Upper lobe of left lung (tissue), 6 donors: ENCODE measurements around the gene GNGT1. TPM values are rescaled to one million over a fixed set of nuclear protein-coding genes. Genes with fewer than 3 reads are reported as not detected.

Experiments
- ATAC-seq, 2 donors: fragments of 200-7000 bp; cut with Tn5 transposase; one replicate each; pipeline ENCODE4 v1.9.1; 2022; ENCODE audit warnings: mild to moderate bottlenecking in 2 of 2, moderate library complexity in 2 of 2; ENCODE audit not compliant: low FRiP score in 2 of 2
- DNase-seq, 2 donors: peaks; one replicate each; pipeline ENCODE4 v3.0.0-alpha.2; 2019 to 2020
- H3K27ac ChIP-seq, 4 donors: fragments of 200-600 bp; sonication (generic); one replicate each; pipeline ENCODE4 v1.5.1; 2016 to 2019
- H3K27me3 ChIP-seq, 4 donors: fragments of 200-600 bp; sonication (generic); one replicate each; pipeline ENCODE4 v1.5.1; 2017 to 2019
- H3K36me3 ChIP-seq, 4 donors: fragments of 200-600 bp; sonication (generic); one replicate each; pipeline ENCODE4 v1.5.1; 2016 to 2019
- H3K4me1 ChIP-seq, 4 donors: fragments of 200-600 bp; sonication (generic); one replicate each; pipeline ENCODE4 v1.5.1; 2018 to 2019
- H3K4me3 ChIP-seq, 4 donors: fragments of 200-600 bp; sonication (generic); one replicate each; pipeline ENCODE4 v1.5.1; 2017 to 2019; ENCODE audit warnings: mild to moderate bottlenecking in 2 of 4, moderate library complexity in 1 of 4
- H3K9me3 ChIP-seq, 4 donors: fragments of 200-600 bp; sonication (generic); one replicate each; pipeline ENCODE4 v1.5.1; 2018 to 2019
- CTCF ChIP-seq, 6 experiments: fragments of 450-650 bp in 4 of 6; fragments of 200-600 bp in 2 of 6; sonication (generic) in 2 of 6; IDR thresholded peaks; one replicate each; pipeline ENCODE4 v1.5.1; 2016 to 2019; ENCODE audit warnings: antibody characterized with exemption in 6 of 6
- EP300 ChIP-seq, 4 donors: sonication (generic); formaldehyde crosslinking; IDR thresholded peaks; one replicate each; pipeline ENCODE4 v1.5.1; 2017; ENCODE audit warnings: antibody characterized with exemption in 4 of 4, control low read depth in 2 of 4
- POLR2A ChIP-seq, 4 donors: fragments of 450-650 bp; IDR thresholded peaks; one replicate each; pipeline ENCODE4 v1.5.1; 2016 to 2017; ENCODE audit warnings: antibody characterized with exemption in 4 of 4, mild to moderate bottlenecking in 2 of 4
- POLR2AphosphoS5 ChIP-seq, 2 donors: sonication (generic); formaldehyde crosslinking; IDR thresholded peaks; one replicate each; pipeline ENCODE4 v1.5.1; 2017; ENCODE audit warnings: antibody characterized with exemption in 2 of 2
- WGBS, 2 donors: methylation state at CpG; one replicate each; pipeline ENCODE4 v1.1.5; 2017 to 2018; 5-methylcytosine and 5-hydroxymethylcytosine counted together
- total RNA-seq, 6 donors: library from RNA; depleted of rRNA in 4 of 6; stranded (reverse); fragments of >200 nt in 4 of 6; gene quantifications; one replicate each; pipeline versions ENCODE4 v1.1.0 to v1.2.1, GENCODE V29; 2016 to 2021
- donor health status: DM: no; HTN: no; CAD: no; lungs with moderate emphysema.
- donor health status: DM: no; HTN: yes; CAD: no; lungs with severe emphysema.

Gene GNGT1
- total RNA-seq, 6 donors from 2014 or later, result not detected

- Histone ChIP-seq H3K4me3 (peak overlapping the region in 3 of 4 donors; percentile 52 to 58 (median 58)), H3K27ac (peak overlapping the region; percentile 8 to 88 (median 82)), H3K27me3 (peaks cover 0 to 5% (median 0%) of the 10 kb centered on the region in 4 donors), H3K36me3 (peaks cover 0 to under 1% (median 0%) of the 10 kb centered on the region in 4 donors), H3K4me1 (peaks cover 3 to 8% (median 5%) of the 10 kb centered on the region in 4 donors), H3K9me3 (no peaks in the 10 kb centered on the region)
- DNase-seq (no peak), ATAC-seq (no peak)
- no peak for TF ChIP-seq EP300 (IDR thresholded peaks at IDR 0.05)
- TF ChIP-seq POLR2A (IDR thresholded peaks at IDR 0.05), result no peak
- no peak for TF ChIP-seq CTCF (IDR thresholded peaks at IDR 0.05)
- no peak for TF ChIP-seq POLR2AphosphoS5 (IDR thresholded peaks at IDR 0.05)
- 45 to 50% methylated on average over 8 of the region's 8 CpGs for WGBS, 2 donors
These were observed 14.8 kb downstream of the GNGT1 start for GRCh38 chr7:93921186-93921585.

- peak; percentile 46 to 94 for DNase-seq
- H3K27me3 ChIP-seq, result peaks cover 0 to 5% (median 0%) of the 10 kb centered on the region in 4 donors
- 2 to 4% methylated on average over 22 to 39 of the region's 39 CpGs for WGBS, 2 donors
- H3K4me1 ChIP-seq, result peaks cover 3 to 8% (median 5%) of the 10 kb centered on the region in 4 donors
- ATAC-seq, result peak; percentile 74 to 93
- H3K9me3 ChIP-seq, result no peaks in the 10 kb centered on the region
- H3K4me3 ChIP-seq, result peak within 1 kb of the TSS; percentile 50 to 58 (median 55)
- peak within 1 kb of the TSS; percentile 76 to 88 (median 86) for H3K27ac ChIP-seq
- H3K36me3 ChIP-seq, result peaks cover 0 to 7% (median 0%) of the 10 kb centered on the region in 4 donors
- TF ChIP-seq POLR2A (IDR thresholded peaks at IDR 0.05) (peak in 1 of 4 donors; percentile 45), POLR2AphosphoS5 (IDR thresholded peaks at IDR 0.05) (peak; percentile 37 to 40), CTCF (IDR thresholded peaks at IDR 0.05) (no peak)
These were observed 15.5 kb downstream of the GNGT1 start, which contains the start of gene GNG11 for GRCh38 chr7:93921607-93922566. TSS of gene GNG11 (plus strand) at chr7:93921735. CDS start at chr7:93922138, 403 bp downstream.

- Histone ChIP-seq H3K9me3 (no peaks in the 10 kb centered on the region), H3K27ac (peak overlapping the region in 3 of 4 donors; percentile 76 to 88 (median 87)), H3K27me3 (peaks cover 0 to 5% (median 0%) of the 10 kb centered on the region in 4 donors), H3K4me3 (peak overlapping the region; percentile 50 to 58 (median 55)), H3K4me1 (peaks cover 3 to 8% (median 5%) of the 10 kb centered on the region in 4 donors), H3K36me3 (peaks cover 0 to 9% (median 0%) of the 10 kb centered on the region in 4 donors)
- WGBS, 2 donors, result 44 to 55% methylated on average over 6 of the region's 6 CpGs
- ATAC-seq (peak in 1 of 2 donors; percentile 57), DNase-seq (no peak)
- TF ChIP-seq POLR2A (IDR thresholded peaks at IDR 0.05), result no peak
- TF ChIP-seq POLR2AphosphoS5 (IDR thresholded peaks at IDR 0.05), result no peak
- no peak for TF ChIP-seq EP300 (IDR thresholded peaks at IDR 0.05)
- TF ChIP-seq CTCF (IDR thresholded peaks at IDR 0.05), result no peak
These were observed 16.9 kb downstream of the GNGT1 start for GRCh38 chr7:93923296-93923695.

- Histone ChIP-seq H3K27ac (peak overlapping the region in 2 of 4 donors; percentile 87 to 88), H3K4me3 (peak overlapping the region; percentile 50 to 58 (median 55)), H3K4me1 (peaks cover 3 to 8% (median 5%) of the 10 kb centered on the region in 4 donors), H3K27me3 (peaks cover 0 to 5% (median 0%) of the 10 kb centered on the region in 4 donors), H3K9me3 (no peaks in the 10 kb centered on the region), H3K36me3 (peaks cover 0 to 9% (median 0%) of the 10 kb centered on the region in 4 donors)
- ATAC-seq (no peak), DNase-seq (no peak)
- TF ChIP-seq POLR2A (IDR thresholded peaks at IDR 0.05) (no peak), POLR2AphosphoS5 (IDR thresholded peaks at IDR 0.05) (no peak), EP300 (IDR thresholded peaks at IDR 0.05) (no peak), CTCF (IDR thresholded peaks at IDR 0.05) (no peak)
- 36 to 38% methylated on average over 1 of the region's 1 CpG for WGBS, 2 donors
These were observed 17.6 kb downstream of the GNGT1 start for GRCh38 chr7:93923942-93924341.
